Keratinocyte (primary cell): ENCODE measurements around the gene COL16A1. TPM values are rescaled to one million over a fixed set of nuclear protein-coding genes. Genes with fewer than 3 reads are reported as not detected.
A peak's percentile ranks its signal among the peaks of the same experiment; 100 is the strongest.

Experiments
- DNase-seq: peaks from one replicate; pipeline ENCODE4 v3.0.0-alpha.2; 2011; ENCODE audit warnings: low read depth, missing footprints, low spot score
- FAIRE-seq: peaks from 2 replicates; lab custom pipeline; 2011; peaks lifted over from hg19 to GRCh38; lab: Jason Lieb, UNC
- H2AFZ ChIP-seq: 2 replicates; pipeline ENCODE4 v1.6.0; 2012; ENCODE audit warnings: low read length, control low read depth, inconsistent platforms; ENCODE audit not compliant: control insufficient read depth
- H3K27ac ChIP-seq: 2 replicates; pipeline ENCODE4 v1.5.1; 2011; ENCODE audit warnings: low read length; ENCODE audit not compliant: control insufficient read depth, insufficient read depth
- H3K27me3 ChIP-seq: 3 replicates; pipeline ENCODE4 v1.6.0; 2011; ENCODE audit warnings: low read length; ENCODE audit not compliant: control insufficient read depth, insufficient read depth; ENCODE audit errors: extremely low read depth
- H3K36me3 ChIP-seq, 2 experiments: 2 replicates in 1 of 2; 3 replicates in 1 of 2; pipeline ENCODE4 v1.5.1; 2011; ENCODE audit warnings: low read length in 2 of 2, mild to moderate bottlenecking in 1 of 2; ENCODE audit not compliant: control insufficient read depth in 2 of 2, insufficient read depth in 2 of 2; ENCODE audit errors: extremely low read depth in 1 of 2
- H3K4me1 ChIP-seq: 3 replicates; pipeline ENCODE4 v1.5.1; 2011; ENCODE audit warnings: low read length; ENCODE audit not compliant: control insufficient read depth, insufficient read depth; ENCODE audit errors: extremely low read depth
- H3K4me2 ChIP-seq: 3 replicates; pipeline ENCODE4 v1.6.0; 2011; ENCODE audit warnings: low read depth, low read length; ENCODE audit not compliant: control insufficient read depth, insufficient read depth; ENCODE audit errors: extremely low read depth
- H3K4me3 ChIP-seq, 3 experiments: fragments of 200-600 bp in 1 of 3; sonication (generic) in 1 of 3; 2 replicates in 2 of 3; 3 replicates in 1 of 3; pipeline ENCODE4 v1.5.1; 2011 to 2016; ENCODE audit warnings: low read length in 3 of 3, mild to moderate bottlenecking in 3 of 3, control low read depth in 2 of 3, inconsistent platforms in 1 of 3, low read depth in 1 of 3, mixed read lengths in 1 of 3, mixed run types in 1 of 3, moderate library complexity in 1 of 3; ENCODE audit not compliant: control insufficient read depth in 2 of 3, insufficient read depth in 2 of 3; ENCODE audit errors: extremely low read depth in 1 of 3
- H3K79me2 ChIP-seq: 2 replicates; pipeline ENCODE4 v1.6.0; 2012; ENCODE audit warnings: low read length; ENCODE audit not compliant: control insufficient read depth, insufficient read depth
- H3K9ac ChIP-seq: 3 replicates; pipeline ENCODE4 v1.6.0; 2011; ENCODE audit warnings: low read length; ENCODE audit not compliant: control insufficient read depth, insufficient read depth; ENCODE audit errors: extremely low read depth
- H3K9me1 ChIP-seq: 3 replicates; pipeline ENCODE4 v1.6.0; 2011; ENCODE audit warnings: low read length; ENCODE audit not compliant: control insufficient read depth, insufficient read depth; ENCODE audit errors: extremely low read depth
- H3K9me3 ChIP-seq: 2 replicates; pipeline ENCODE4 v1.5.1; 2012; ENCODE audit warnings: low read depth, low read length; ENCODE audit not compliant: control insufficient read depth
- H4K20me1 ChIP-seq: 3 replicates; pipeline ENCODE4 v1.6.0; 2011; ENCODE audit warnings: low read length; ENCODE audit not compliant: control insufficient read depth, insufficient read depth; ENCODE audit errors: extremely low read depth
- EZH2 ChIP-seq: IDR thresholded peaks from one replicate; pipeline ENCODE4 v1.6.1; 2012; ENCODE audit warnings: inconsistent platforms, mild to moderate bottlenecking, low read length, moderate library complexity
- dilution Hi-C: fragments of 300-500 bp; cut with MboI; formaldehyde crosslinking; loops from one replicate; pipeline ENCODE4 v1.7.0; 2020; ENCODE audit warnings: low sequenced_read_pairs; ENCODE audit not compliant: extremely low pct_ligation_motif_present
- polyA plus RNA-seq, 5 experiments: library from polyadenylated mRNA; depleted of rRNA in 3 of 5; stranded (reverse) in 3 of 5; stranded (forward) in 1 of 5; unstranded in 1 of 5; fragments of >200 nt; gene quantifications; 1 replicate in 1 of 5; 2 replicates in 3 of 5; 3 replicates in 1 of 5; pipeline versions ENCODE4 v1.2.1 to v1.2.3, GENCODE V29; 2011 to 2012; ENCODE audit warnings: missing spikeins in 2 of 5, low read depth in 1 of 5, low replicate concordance in 1 of 5
- TF ChIP-seq, protein P1 (sequence below), 3 experiments: IDR thresholded peaks in 1 of 3; conservative IDR thresholded peaks in 1 of 3; optimal IDR thresholded peaks in 1 of 3; 2 replicates in 2 of 3; 3 replicates in 1 of 3; pipeline versions ENCODE3 to v1.5.1; 2011; ENCODE audit warnings: low read length in 3 of 3, mild to moderate bottlenecking in 3 of 3, moderate library complexity in 2 of 3, control low read depth in 1 of 3, inconsistent platforms in 1 of 3; ENCODE audit not compliant: insufficient read depth in 2 of 3; ENCODE audit errors: extremely low read depth in 1 of 3

Gene COL16A1
- polyA plus RNA-seq, 1 donor (not counting 4 experiments of a cell fraction or from before 2014, with no cell fraction given), result 43.4 TPM

DNA sequence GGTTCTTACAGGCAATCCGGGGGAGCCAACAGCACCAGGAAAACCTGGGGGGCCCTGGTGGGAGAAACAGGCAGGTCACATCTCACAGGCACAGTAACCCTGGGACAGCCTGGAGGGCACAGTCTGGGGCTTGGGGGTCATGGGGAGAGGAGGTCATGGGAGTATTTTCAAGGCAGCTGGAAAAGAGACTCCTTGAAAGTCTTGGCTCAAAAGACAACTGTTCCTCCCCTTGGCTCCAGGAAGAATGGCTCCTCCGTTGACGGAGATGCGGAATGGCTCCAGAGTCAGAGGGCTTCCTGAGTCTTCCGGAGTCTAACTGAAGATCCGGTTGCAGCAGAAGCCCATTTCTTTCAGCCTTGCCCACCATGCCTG, 33.2 kb downstream of the COL16A1 start:
- Histone ChIP-seq H3K79me2 (no peaks in the 10 kb centered on the region), H3K9me1 (peaks cover 3% of the 10 kb centered on the region), H2AFZ (no peak overlapping the region), H3K27ac (peak overlapping the region; percentile 73), H3K27me3 (no peaks in the 10 kb centered on the region), H3K4me1 (peaks cover 45% of the 10 kb centered on the region), H4K20me1 (no peaks in the 10 kb centered on the region), H3K4me2 (peak overlapping the region; percentile 79), H3K9me3 (no peaks in the 10 kb centered on the region), H3K4me3 (peak overlapping the region in 2 of 3 experiments; percentile 3 to 10), H3K36me3 (peaks cover 16 to 44% of the 10 kb centered on the region in 2 experiments), H3K9ac (peak overlapping the region; percentile 56)
- FAIRE-seq (peak; percentile 5), DNase-seq (no peak)
- no peak for TF ChIP-seq EZH2
- TF ChIP-seq, protein P1, sequence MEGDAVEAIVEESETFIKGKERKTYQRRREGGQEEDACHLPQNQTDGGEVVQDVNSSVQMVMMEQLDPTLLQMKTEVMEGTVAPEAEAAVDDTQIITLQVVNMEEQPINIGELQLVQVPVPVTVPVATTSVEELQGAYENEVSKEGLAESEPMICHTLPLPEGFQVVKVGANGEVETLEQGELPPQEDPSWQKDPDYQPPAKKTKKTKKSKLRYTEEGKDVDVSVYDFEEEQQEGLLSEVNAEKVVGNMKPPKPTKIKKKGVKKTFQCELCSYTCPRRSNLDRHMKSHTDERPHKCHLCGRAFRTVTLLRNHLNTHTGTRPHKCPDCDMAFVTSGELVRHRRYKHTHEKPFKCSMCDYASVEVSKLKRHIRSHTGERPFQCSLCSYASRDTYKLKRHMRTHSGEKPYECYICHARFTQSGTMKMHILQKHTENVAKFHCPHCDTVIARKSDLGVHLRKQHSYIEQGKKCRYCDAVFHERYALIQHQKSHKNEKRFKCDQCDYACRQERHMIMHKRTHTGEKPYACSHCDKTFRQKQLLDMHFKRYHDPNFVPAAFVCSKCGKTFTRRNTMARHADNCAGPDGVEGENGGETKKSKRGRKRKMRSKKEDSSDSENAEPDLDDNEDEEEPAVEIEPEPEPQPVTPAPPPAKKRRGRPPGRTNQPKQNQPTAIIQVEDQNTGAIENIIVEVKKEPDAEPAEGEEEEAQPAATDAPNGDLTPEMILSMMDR (optimal IDR thresholded peaks at IDR 0.05 in 1 of 3, IDR thresholded peaks at IDR 0.05 in 1 of 3, conservative IDR thresholded peaks at IDR 0.05 in 1 of 3; ENCODE audit: extremely low read depth in 1 of 3, insufficient read depth in 2 of 3, low read length in 3 of 3), result no peak
- dilution Hi-C loops, result no loop called here

DNA sequence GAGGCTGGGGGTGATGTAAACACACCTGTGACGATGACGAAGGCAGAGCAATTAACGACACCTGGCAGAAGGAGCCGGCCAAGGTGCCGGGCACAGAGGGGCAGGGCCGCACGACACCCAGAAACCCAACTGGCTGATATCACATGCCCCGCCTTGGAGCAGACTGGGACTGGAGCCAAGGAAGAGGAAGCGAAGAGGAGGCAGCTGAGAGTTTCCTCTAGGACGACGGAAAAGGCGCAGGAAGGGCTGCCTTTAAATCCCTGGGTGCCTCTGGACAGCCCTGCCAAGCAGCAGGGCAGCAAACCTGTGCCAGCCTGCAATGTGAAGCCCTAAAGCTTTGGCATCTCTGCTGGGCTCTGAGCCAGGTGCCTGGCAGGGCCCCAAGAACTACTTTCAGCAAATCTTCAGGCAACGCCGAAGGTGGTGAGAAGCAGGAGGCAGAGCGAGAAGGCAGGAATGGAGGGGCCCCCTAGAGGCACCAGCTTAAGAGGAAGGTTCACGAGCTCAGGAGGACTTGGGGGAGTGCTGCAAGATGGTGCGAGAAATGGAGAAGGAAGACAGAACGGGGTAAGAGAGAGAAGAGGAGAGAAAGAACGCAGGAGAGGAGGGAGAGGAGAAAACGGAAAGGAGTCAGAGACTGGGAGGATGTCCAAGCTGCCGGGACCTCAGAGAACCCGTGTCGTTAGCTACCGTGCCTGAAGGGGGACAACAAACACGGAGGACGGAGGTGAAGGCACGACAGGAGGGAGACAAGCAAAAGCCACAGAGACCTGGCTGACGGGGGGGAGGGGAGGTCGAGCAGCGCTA, 33.8 kb downstream of the COL16A1 start:
- H3K27ac ChIP-seq, result peak overlapping the region; percentile 73

More for the DNA sequence above, 33.8 kb downstream of the COL16A1 start:
- no peaks in the 10 kb centered on the region for H3K27me3 ChIP-seq
- no peaks in the 10 kb centered on the region for H3K79me2 ChIP-seq
- peaks cover 45% of the 10 kb centered on the region for H3K4me1 ChIP-seq
- peaks cover 17 to 50% of the 10 kb centered on the region in 2 experiments for H3K36me3 ChIP-seq
- peak overlapping the region; percentile 56 for H3K9ac ChIP-seq
- no peaks in the 10 kb centered on the region for H3K9me3 ChIP-seq
- peak overlapping the region; percentile 3 to 24 (median 10) for H3K4me3 ChIP-seq
- peak overlapping the region; percentile 79 for H3K4me2 ChIP-seq
- H3K9me1 ChIP-seq, result peaks cover 3% of the 10 kb centered on the region
- FAIRE-seq, result peak; percentile 93
- dilution Hi-C loops, result no loop called here
- no peak for TF ChIP-seq EZH2
- TF ChIP-seq, protein P1 (optimal IDR thresholded peaks at IDR 0.05 in 1 of 3, IDR thresholded peaks at IDR 0.05 in 1 of 3, conservative IDR thresholded peaks at IDR 0.05 in 1 of 3; ENCODE audit: extremely low read depth in 1 of 3, insufficient read depth in 2 of 3, low read length in 3 of 3), result peak in 2 of 3 experiments; percentile 11 to 37
- H2AFZ ChIP-seq, result no peak overlapping the region
- DNase-seq, result peak; percentile 78
- no peaks in the 10 kb centered on the region for H4K20me1 ChIP-seq
